ENCODE measurements around the gene TEDC2.
"Not testable (repeated sequence)": the region's sequence is repeated elsewhere in the genome, so short reads cannot be mapped to it uniquely, and the experiment has no call there.

The TEDC2 gene, protein sequence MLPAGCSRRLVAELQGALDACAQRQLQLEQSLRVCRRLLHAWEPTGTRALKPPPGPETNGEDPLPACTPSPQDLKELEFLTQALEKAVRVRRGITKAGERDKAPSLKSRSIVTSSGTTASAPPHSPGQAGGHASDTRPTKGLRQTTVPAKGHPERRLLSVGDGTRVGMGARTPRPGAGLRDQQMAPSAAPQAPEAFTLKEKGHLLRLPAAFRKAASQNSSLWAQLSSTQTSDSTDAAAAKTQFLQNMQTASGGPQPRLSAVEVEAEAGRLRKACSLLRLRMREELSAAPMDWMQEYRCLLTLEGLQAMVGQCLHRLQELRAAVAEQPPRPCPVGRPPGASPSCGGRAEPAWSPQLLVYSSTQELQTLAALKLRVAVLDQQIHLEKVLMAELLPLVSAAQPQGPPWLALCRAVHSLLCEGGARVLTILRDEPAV

DNA sequence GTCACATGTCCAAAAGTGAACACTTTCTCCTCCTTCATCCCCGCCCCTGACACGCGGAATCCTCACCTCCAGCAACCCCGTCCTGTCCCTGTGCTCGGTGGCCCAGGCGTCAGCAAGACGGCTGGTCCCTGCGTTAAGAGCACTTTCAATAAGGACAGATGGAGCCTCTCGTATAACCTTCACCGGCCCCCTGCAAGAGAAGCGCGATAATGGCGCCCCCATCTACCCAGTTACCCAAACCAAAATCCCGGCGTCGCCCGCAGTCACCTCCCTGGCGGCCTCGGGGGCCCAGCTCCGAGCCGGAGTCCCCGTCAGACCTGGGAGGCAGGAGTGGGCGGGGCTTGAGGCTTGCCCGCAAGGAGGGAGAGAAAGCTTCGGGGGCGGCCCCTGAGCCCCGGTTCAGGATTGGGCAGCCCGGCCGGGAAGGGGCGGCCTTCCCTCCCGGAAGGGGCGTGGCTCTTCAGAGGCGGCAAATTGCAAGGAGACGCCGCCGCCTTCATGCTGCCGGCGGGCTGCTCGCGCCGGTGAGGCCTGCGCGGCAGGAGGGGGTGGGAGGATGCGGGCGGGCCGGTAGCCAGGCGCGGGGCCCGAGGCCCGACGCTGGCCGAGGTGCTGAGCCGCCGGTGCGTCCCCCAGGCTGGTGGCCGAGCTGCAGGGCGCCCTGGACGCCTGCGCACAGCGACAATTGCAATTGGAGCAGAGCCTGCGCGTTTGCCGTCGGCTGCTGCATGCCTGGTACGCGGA is at the start of gene TEDC2:
TEDC2 (plus strand) TSS at position 463 of the 744 bp plus-strand sequence; CDS start at position 499, 36 bp downstream.
- peak; percentile 93 to 95 for DNase-seq (ENCODE audit: low read depth in 1 of 2, low spot score in 1 of 2)

GRCh38 chr16:2415085-2415484 is 44.8 kb upstream of the TEDC2 start:
- DNase-seq (ENCODE audit: low read depth in 1 of 2, low spot score in 1 of 2), result no peak

DNA sequence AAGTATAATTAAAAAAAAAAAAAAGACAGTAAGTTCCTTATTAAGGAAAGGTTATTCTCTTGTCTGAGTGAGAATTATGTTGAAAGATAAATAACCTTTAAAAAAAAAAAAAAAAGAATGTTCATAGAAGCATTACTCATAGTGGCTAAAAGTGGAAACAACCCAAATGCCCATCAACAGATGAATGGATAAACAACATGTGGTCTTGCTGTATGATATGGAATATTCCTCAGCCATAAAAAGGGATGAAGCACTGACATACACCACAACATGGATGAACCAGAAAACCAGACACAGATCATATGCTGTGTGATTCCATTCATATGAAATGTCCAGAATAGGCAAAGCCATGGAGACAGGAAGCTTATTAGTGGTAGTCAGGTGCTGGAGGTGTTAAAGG is 39.9 kb upstream of the TEDC2 start:
- no peak for DNase-seq (ENCODE audit: low read depth in 1 of 2, low spot score in 1 of 2)

DNA sequence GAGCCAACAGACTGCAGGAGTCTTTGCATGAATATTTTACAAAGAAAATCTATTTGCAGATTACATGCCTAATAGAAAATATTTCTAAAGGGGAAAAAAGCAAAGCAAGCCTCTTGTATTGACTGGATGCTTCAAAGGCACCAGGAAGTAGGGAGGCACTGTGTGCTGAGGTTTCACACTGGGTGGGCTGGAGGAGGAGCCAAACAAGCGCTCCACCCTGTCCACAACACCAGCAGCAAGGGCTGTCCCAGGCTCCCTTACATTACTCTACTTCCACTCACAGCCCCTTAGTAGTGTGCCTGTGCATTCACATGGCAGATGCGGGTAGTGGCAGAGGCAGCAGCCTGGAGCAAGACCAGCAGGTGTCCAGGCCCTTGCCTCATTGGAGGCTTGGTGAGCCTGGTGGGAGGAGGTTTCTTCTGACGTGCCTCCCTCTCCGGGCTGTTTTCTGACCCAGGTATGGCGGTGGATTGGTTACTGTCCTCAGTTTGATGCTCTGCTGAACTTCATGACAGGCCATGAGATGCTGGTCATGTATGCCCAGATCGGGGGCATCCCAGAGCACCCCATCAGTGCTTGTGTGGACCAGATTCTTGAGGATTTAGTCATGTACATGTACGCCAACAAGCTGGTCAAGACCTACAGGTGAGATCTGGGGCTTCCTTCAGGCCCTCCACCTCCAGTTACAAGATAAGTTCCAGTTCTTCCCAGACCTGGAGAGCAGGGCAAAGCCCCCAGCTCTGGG is 37.6 kb upstream of the TEDC2 start:
- DNase-seq (ENCODE audit: low read depth in 1 of 2, low spot score in 1 of 2), result no peak

DNA sequence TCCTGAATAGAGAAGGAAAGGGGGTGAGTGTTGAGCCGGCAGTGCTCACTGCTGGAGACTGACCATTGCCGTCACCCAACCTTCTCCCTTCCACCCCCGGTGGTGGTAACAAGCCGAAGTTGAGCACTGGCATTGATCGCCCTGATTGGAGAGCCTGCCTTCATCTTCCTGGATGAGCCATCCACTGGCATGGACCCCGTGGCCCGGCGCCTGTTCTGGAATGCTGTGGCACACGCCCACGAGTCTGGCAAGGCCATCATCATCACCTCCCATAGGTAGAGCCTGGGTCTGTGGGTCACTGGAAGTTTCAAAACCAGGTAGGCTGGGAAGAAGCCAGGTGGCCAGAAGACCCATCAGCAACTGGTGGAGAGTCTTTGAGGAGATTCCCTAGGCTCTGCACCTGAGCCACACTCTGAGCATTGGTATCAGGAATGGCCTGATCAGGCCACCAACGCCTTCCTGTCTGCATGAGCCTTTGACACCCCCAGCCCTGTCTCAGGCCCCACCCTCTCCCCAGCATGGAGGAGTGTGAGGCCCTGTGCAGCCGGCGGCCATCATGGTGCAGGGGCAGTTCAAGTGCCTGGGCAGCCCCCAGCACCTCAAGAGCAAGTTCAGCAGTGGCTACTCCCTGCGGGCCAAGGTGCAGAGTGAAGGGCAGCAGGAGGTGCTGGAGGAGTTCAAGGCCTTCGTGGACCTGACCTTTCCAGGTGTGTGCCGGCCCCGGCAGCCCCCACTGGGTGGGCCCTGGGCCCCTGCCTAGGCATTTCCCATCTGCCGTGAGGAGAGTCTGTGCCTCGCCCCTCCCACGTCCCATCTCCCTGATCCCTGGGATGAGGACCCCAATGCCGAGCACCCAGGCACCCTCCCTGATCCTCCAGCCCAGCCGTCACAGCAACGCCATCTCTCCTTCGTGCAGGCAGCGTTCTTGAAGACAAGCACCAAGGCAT is 35.6 kb upstream of the TEDC2 start:
- no peak for DNase-seq (ENCODE audit: low read depth in 1 of 2, low spot score in 1 of 2)

DNA sequence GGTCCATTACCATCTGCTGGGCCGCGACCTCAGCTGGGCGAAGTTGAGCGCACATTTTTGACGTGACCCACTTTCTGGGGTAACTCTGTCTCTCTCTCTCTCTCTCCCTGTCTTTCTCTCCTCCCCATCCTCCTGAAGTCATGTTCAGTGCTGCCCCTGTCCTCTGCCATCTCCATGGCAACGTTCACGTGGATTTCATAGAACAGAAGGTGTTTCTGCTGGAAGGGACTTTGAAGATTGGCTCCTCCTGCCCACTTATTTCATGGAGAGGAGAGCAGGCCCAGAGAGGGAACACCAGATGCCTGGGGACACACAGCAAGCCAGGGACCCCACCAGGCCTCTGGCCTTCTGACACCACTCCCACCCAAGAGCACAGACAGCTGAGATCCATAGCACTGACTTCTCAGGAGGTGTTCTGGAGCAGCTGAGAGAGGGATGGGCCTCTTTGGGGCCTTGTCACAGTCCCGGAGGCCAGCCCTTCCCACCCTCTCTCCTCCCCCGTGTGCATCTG is 34.8 kb upstream of the TEDC2 start:
- no peak for DNase-seq (ENCODE audit: low read depth in 1 of 2, low spot score in 1 of 2)

DNA sequence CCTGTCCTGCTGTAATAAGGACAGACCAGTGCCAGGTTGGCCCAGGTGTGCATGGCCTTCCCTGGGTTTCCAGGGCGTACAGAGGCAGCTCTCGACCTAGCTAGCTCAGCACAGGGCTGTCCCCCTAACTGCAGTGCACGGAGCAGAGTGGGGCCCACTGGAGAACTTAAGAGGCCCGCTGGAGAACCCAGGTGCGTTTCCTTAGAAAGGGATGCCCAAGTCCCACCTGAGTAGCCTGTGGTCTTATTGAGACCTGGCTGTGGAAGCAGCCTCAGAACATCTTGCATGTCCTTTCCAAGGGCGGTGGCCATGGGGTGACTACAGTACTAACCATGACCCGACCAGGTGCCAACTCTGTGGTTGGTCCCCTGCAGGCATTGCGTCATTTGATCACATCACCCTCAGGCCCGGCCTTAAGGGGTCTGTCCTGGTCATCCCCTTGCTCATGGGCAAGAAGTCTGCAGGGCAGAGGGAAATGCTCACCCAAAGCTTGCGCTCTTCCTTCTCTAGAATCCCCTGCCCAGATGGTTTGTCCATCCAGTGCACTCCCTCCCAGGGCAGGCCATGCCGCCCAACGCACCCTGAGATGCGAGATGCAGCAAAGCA is 34.0 kb upstream of the TEDC2 start:
- DNase-seq (ENCODE audit: low read depth in 1 of 2, low spot score in 1 of 2), result no peak

- no peak for DNase-seq (ENCODE audit: low read depth in 1 of 2, low spot score in 1 of 2)
Observed at GRCh38 chr16:2426941-2427361, 33.0 kb upstream of the TEDC2 start.

- no peak for DNase-seq (ENCODE audit: low read depth in 1 of 2, low spot score in 1 of 2)
Observed at GRCh38 chr16:2427526-2427925, 32.4 kb upstream of the TEDC2 start.

DNA sequence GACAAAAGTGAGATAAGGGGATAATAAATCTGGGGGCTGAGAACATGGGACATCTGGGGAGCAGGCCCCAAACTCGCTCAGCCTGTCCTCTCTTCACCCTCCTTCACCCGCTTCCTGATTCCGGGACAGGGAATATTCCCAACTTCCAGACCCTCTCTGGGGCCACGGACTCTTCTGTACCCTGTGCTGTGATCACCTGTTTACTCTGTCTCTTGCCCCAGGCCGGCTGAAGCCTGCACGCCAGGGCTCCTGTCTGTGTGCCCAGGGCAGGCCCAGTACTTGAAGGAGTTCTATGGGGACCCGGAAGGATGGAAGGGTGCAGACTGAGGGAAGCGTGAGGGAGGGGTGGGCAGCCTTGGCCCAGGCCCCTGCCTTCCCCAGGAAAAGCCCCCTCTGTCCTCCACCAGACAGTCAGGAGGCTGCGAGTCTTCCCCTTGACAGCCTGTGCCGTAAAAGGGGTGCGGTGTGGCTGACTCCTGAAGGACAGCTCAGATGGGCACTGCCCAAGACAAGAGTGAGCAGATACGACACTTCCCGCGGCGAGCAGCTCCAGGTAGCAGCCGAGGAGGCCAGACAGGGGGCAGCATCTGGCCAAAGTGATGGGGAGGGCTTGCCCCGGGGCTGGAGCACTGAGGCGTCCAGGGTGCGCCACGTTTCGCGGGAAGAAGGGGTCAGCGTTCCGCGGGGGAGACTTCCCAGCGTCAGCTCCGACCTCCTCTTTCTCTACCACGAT is 31.7 kb upstream of the TEDC2 start:
- DNase-seq (ENCODE audit: low read depth in 1 of 2, low spot score in 1 of 2), result no peak

DNA sequence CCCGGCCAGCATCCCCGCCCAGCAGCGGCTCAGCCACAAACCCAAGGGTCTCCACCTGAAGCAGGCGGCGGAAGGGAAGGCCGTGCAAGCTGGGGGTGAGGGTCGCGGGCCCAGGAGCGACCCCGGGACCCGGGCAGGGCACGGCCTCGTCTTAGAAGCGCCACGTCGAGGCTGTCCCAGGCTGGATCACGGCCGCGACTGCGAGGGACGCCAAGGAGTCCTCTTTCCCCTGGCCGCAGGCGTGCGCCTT is 31.2 kb upstream of the TEDC2 start:
- DNase-seq (ENCODE audit: low read depth in 1 of 2, low spot score in 1 of 2), result no peak

GRCh38 chr16:2429034-2429770 is 30.7 kb upstream of the TEDC2 start, which contains the start of gene CCNF:
Gene CCNF, plus strand, starts transcription at chr16:2429447. Its CDS starts 35 bp downstream, at chr16:2429482.
- peak; percentile 95 to 98 for DNase-seq (ENCODE audit: low read depth in 1 of 2, low spot score in 1 of 2)

GRCh38 chr16:2429771-2430663 is 29.9 kb upstream of the TEDC2 start:
- DNase-seq (ENCODE audit: low read depth in 1 of 2, low spot score in 1 of 2), result no peak

- DNase-seq (ENCODE audit: low read depth in 1 of 2, low spot score in 1 of 2), result no peak
Observed at GRCh38 chr16:2432286-2432685, 27.6 kb upstream of the TEDC2 start.

- no peak for DNase-seq (ENCODE audit: low read depth in 1 of 2, low spot score in 1 of 2)
Observed at GRCh38 chr16:2432801-2433505, 27.0 kb upstream of the TEDC2 start.

- not testable (repeated sequence) for DNase-seq (ENCODE audit: low read depth in 1 of 2, low spot score in 1 of 2)
Observed at GRCh38 chr16:2435236-2435635, 24.7 kb upstream of the TEDC2 start.

DNA sequence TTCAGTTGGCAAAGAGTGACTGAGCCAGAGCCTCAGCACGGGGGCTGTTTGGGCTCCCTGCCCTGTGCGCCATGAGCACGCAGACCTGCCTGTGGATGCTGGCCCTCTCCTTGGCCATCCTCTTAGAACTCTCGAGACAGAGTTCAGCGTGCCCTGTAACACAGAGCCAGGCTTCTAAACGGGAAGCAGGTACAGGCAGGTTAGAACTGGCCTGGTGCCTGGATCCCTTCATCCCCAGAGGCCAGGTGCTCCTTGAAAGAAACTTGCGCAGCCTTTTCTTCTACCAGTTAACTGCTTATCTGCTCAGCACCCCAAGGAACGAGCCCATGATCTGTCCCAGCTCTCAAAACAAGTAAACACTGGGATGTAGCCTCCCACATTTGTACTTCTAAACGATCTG is 23.8 kb upstream of the TEDC2 start:
- DNase-seq (ENCODE audit: low read depth in 1 of 2, low spot score in 1 of 2), result no peak
